Measurements from ENCODE around the gene ZNF302. TPM values are rescaled to one million over a fixed set of nuclear protein-coding genes. Genes with fewer than 3 reads are reported as not detected.

ZNF302 gene
- total RNA-seq, 1 experiment from 2014 or later = 15.9 TPM

- no peaks in the 10 kb centered on the region for H3F3A ChIP-seq (ENCODE audit: low read length, unreplicated experiment)
- no peak overlapping the region for H3K27ac ChIP-seq (ENCODE audit: low read length)
- ATAC-seq (no peak), DNase-seq (no peak)
- H3K79me2 ChIP-seq (ENCODE audit: low read length) = no peaks in the 10 kb centered on the region
- no peaks in the 10 kb centered on the region for H3K9me3 ChIP-seq (ENCODE audit: low read length)
- no peaks in the 10 kb centered on the region for H3K27me3 ChIP-seq (ENCODE audit: low read length)
- H3K4me3 ChIP-seq (ENCODE audit: low read length) = no peak overlapping the region
- no TSS peak for BruUV-seq (replicated peaks)
- no peaks in the 10 kb centered on the region for H4K20me1 ChIP-seq (ENCODE audit: low read length)
- H3K9ac ChIP-seq (ENCODE audit: low read length) = no peak overlapping the region
- ChIA-PET POLR2A (ENCODE audit: unreplicated experiment) (no interaction called here), CTCF (no interaction called here)
- no peaks in the 10 kb centered on the region for H3K36me3 ChIP-seq (ENCODE audit: low read depth, low read length)
- TF ChIP-seq, protein P1, sequence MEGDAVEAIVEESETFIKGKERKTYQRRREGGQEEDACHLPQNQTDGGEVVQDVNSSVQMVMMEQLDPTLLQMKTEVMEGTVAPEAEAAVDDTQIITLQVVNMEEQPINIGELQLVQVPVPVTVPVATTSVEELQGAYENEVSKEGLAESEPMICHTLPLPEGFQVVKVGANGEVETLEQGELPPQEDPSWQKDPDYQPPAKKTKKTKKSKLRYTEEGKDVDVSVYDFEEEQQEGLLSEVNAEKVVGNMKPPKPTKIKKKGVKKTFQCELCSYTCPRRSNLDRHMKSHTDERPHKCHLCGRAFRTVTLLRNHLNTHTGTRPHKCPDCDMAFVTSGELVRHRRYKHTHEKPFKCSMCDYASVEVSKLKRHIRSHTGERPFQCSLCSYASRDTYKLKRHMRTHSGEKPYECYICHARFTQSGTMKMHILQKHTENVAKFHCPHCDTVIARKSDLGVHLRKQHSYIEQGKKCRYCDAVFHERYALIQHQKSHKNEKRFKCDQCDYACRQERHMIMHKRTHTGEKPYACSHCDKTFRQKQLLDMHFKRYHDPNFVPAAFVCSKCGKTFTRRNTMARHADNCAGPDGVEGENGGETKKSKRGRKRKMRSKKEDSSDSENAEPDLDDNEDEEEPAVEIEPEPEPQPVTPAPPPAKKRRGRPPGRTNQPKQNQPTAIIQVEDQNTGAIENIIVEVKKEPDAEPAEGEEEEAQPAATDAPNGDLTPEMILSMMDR (conservative IDR thresholded peaks at IDR 0.05; ENCODE audit: low read depth, low read length) = no peak
- TF ChIP-seq EZH2phosphoT487 (IDR thresholded peaks at IDR 0.05; ENCODE audit: borderline replicate concordance, low read length) (no peak), EZH2 (IDR thresholded peaks at IDR 0.05; ENCODE audit: low read length, unreplicated experiment) (no peak)
- intact Hi-C loops (cut with micrococcal nuclease) = no loop called here
- no peak overlapping the region for H3K4me2 ChIP-seq (ENCODE audit: low read length)
- no peaks in the 10 kb centered on the region for H3K9me2 ChIP-seq (replicated peaks; ENCODE audit: low read length)
- H3K4me1 ChIP-seq (ENCODE audit: insufficient read depth, low read length) = 0 out of 2 replicates have a peak, but pooled peaks cover 3% of the 10 kb centered on the region
- no peak overlapping the region for H2AFZ ChIP-seq (ENCODE audit: low read length)
Measured at GRCh38 chr19:34645551-34645950, 31.9 kb upstream of the ZNF302 start.

- Histone ChIP-seq H3K36me3 (ENCODE audit: low read depth, low read length) (no peaks in the 10 kb centered on the region), H3K9ac (ENCODE audit: low read length) (no peak overlapping the region), H3K27me3 (ENCODE audit: low read length) (no peaks in the 10 kb centered on the region), H3K9me3 (ENCODE audit: low read length) (no peaks in the 10 kb centered on the region), H3K9me2 (replicated peaks; ENCODE audit: low read length) (no peaks in the 10 kb centered on the region), H2AFZ (ENCODE audit: low read length) (no peak overlapping the region), H3K27ac (ENCODE audit: low read length) (0 out of 2 replicates have a peak overlapping the region, but pooled peaks have one; percentile 41), H3K4me3 (ENCODE audit: low read length) (no peak overlapping the region), H3K4me1 (ENCODE audit: insufficient read depth, low read length) (0 out of 2 replicates have a peak, but pooled peaks cover 3% of the 10 kb centered on the region), H3K79me2 (ENCODE audit: low read length) (no peaks in the 10 kb centered on the region), H3F3A (ENCODE audit: low read length, unreplicated experiment) (no peaks in the 10 kb centered on the region), H3K4me2 (ENCODE audit: low read length) (no peak overlapping the region), H4K20me1 (ENCODE audit: low read length) (no peaks in the 10 kb centered on the region)
- no TSS peak for BruUV-seq (replicated peaks)
- POLR2A ChIA-PET (ENCODE audit: unreplicated experiment) = no interaction called here
- CTCF ChIA-PET = no interaction called here
- TF ChIP-seq, protein P1 (conservative IDR thresholded peaks at IDR 0.05; ENCODE audit: low read depth, low read length) = no peak
- TF ChIP-seq EZH2 (IDR thresholded peaks at IDR 0.05; ENCODE audit: low read length, unreplicated experiment) (no peak), EZH2phosphoT487 (IDR thresholded peaks at IDR 0.05; ENCODE audit: borderline replicate concordance, low read length) (no peak)
- DNase-seq (peak; percentile 31), ATAC-seq (no peak)
- intact Hi-C loops (cut with micrococcal nuclease) = no loop called here
Measured at GRCh38 chr19:34649886-34650543, 27.5 kb upstream of the ZNF302 start.

DNA sequence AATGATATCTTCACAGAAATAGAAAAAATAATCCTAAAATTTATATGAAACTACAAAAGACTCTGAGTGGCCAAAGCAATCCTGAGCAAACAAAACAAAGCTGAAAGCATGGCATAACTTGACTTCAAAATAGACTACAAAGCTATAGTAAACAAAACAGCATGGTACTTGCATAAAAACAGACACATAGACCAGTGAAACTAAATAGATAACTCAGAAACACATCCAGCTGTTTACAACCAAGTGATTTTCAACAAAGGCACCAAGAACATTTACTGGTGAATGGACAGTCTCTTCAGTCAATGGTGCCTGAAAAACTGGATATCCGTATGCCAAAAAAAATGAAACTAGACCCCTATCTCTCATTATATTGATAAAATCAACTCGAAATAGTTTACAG, 25.7 kb upstream of the ZNF302 start:
- Histone ChIP-seq H3K27ac (ENCODE audit: low read length) (no peak overlapping the region), H3K79me2 (ENCODE audit: low read length) (no peaks in the 10 kb centered on the region), H3F3A (ENCODE audit: low read length, unreplicated experiment) (no peaks in the 10 kb centered on the region), H3K9ac (ENCODE audit: low read length) (no peak overlapping the region), H3K9me3 (ENCODE audit: low read length) (no peaks in the 10 kb centered on the region), H3K4me1 (ENCODE audit: insufficient read depth, low read length) (0 out of 2 replicates have a peak, but pooled peaks cover 3% of the 10 kb centered on the region), H3K4me2 (ENCODE audit: low read length) (no peak overlapping the region), H2AFZ (ENCODE audit: low read length) (no peak overlapping the region), H3K36me3 (ENCODE audit: low read depth, low read length) (no peaks in the 10 kb centered on the region), H3K9me2 (replicated peaks; ENCODE audit: low read length) (no peaks in the 10 kb centered on the region), H3K27me3 (ENCODE audit: low read length) (no peaks in the 10 kb centered on the region), H3K4me3 (ENCODE audit: low read length) (no peak overlapping the region), H4K20me1 (ENCODE audit: low read length) (no peaks in the 10 kb centered on the region)
- BruUV-seq (replicated peaks) = no TSS peak
- DNase-seq (no peak), ATAC-seq (no peak)
- CTCF ChIA-PET = interaction anchor here (0.7 kb wide), 1 partner anchor 48 kb away, joined by 3 read pairs; no protein-coding TSS in a partner anchor
- POLR2A ChIA-PET (ENCODE audit: unreplicated experiment) = no interaction called here
- intact Hi-C loops (cut with micrococcal nuclease) = no loop called here
- TF ChIP-seq EZH2 (IDR thresholded peaks at IDR 0.05; ENCODE audit: low read length, unreplicated experiment) (no peak), EZH2phosphoT487 (IDR thresholded peaks at IDR 0.05; ENCODE audit: borderline replicate concordance, low read length) (no peak)
- TF ChIP-seq, protein P1 (conservative IDR thresholded peaks at IDR 0.05; ENCODE audit: low read depth, low read length) = no peak

Measured in PC-3 (cell line).